HG03103 (cell line): ENCODE data around the gene HIBCH.
"Not testable (repeated sequence)": the region's sequence is repeated elsewhere in the genome, so short reads cannot be mapped to it uniquely, and the experiment has no call there.

Experiments
- ATAC-seq: cut with Tn5 transposase; IDR thresholded peaks from one replicate; pipeline ENCODE4 v1.9.1; 2021; ENCODE audit warnings: low read depth; ENCODE audit not compliant: unreplicated experiment

HIBCH gene

GRCh38 chr2:190162851-190163250 lies 156.8 kb downstream of the HIBCH start:
- ATAC-seq, result no peak

- ATAC-seq, result no peak
These were observed 160.2 kb downstream of the HIBCH start for GRCh38 chr2:190159453-190159852.

DNA sequence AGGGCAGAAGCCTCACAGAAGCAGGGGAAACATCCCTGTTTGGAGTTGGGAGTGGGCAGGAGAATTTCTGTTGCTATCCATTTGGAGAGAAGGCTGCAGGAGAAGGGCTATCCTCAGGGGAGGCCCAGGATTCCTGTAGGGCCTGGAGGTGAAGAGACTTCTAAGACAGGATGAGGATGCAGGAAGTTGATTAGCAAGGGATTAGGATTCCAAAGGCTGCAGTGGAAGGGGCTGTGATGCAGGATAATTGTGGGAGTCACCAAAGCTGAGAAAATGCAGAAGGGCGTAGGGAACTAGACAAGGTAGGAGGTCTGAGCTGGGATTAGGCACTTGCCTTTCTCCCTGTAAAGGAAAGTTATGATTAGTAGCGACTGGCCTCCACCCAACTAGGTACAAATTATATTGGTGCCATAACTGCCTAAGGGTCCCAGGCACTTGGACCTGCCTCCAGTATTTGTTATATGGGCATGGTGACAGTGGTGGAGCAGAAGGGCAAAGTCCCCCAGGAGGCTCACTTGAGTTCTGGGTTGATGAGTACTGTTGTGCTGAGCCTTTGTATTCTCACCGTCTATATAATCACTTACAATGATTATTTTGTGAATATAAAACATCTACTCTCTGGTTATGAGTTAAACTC lies 160.7 kb downstream of the HIBCH start:
- ATAC-seq, result no peak

DNA sequence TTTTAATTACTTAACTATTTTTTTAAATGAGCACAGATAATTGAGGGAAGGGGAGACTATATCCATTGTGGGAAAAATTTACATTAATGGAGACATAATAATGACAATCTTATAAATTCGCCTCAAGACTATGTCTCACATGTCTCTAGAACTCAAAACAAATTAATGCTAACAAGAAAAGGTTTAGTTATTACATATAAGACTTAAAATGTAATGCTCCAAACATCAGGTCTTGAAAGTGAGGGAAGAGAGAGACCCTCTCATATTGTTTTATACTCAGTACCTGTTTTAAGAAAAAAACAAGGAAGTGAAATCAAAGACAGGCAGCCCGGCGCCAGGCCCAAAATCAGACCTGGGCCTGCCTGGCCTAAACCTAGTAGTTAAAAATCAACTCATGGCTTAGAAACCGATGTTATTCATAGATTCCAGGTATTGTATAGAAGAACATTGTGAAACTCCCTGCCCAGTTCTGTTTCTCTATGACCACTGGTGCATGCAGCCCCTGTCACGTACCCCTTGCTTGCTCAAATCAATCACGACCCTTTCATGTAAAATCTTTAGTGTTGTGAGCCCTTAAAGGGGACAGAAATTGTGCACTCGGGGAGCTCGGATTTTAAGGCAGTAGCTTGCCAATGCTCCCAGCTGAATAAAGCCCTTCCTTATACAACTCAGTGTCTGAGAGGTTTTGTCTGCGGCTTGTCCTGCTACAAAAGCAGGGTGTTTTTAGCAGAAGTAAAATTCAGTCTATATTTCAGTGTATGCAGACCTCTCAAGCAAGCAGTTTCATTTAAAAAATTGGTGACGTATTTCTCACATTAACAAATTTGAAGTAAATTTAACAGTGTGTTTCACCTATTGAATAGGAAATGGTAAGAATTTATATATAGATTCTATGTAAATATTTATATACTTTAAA lies 161.8 kb downstream of the HIBCH start:
- ATAC-seq, result not testable (repeated sequence)

DNA sequence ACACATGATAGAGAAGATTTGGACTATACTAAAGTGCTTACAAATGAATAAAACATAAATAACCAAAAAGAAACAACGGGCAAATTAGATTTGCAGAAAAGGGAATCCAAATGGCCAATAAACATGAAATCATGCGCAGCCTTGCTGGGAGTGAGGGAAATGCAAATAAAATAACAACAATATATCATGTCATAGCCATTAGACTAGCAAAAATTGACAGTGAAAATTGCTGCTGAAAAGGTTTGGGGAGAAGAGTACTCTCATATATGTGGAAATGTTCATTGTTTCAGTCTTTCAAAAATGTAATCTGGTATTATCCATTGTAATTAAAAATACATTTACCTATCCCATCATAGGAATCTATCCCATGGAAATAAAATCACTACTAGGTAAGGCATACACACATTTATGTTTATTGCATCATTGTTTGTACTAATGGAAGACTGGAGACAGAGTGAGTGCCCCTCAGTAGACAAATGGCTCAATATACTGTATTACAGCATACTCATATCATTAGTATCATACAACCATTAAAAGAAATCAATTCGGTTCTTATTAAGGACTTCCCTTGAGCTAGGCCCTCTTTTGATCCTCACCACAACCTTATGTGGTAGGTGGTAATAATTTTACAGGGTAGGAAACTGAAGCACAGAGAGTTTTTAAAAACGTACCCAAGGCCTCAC lies 163.0 kb downstream of the HIBCH start:
- no peak for ATAC-seq
